ENCODE results near the gene NBPF6.
"Not testable (repeated sequence)": the region's sequence is repeated elsewhere in the genome, so short reads cannot be mapped to it uniquely, and the experiment has no call there.

The NBPF6 gene

GRCh38 chr1:108496856-108497255 is 46.7 kb downstream of the NBPF6 start:
- H3K9ac ChIP-seq (ENCODE audit: low read depth in 1 of 2, low read length in 2 of 2); H3K4me1 ChIP-seq (ENCODE audit: control insufficient read depth in 1 of 2, insufficient read depth in 2 of 2, low read length in 2 of 2); H3K36me3 ChIP-seq (ENCODE audit: control insufficient read depth in 1 of 2, insufficient read depth in 2 of 2, low read length in 2 of 2); H3K9me3 ChIP-seq (ENCODE audit: control insufficient read depth in 1 of 2, low read length in 2 of 2); H3K27me3 ChIP-seq (ENCODE audit: control insufficient read depth in 1 of 2, insufficient read depth in 2 of 2, low read length in 2 of 2); H3K4me3 ChIP-seq (ENCODE audit: low read depth in 1 of 2, low read length in 2 of 2); H3K27ac ChIP-seq (ENCODE audit: low read depth, low read length): not testable (repeated sequence)

- Histone ChIP-seq H3K27me3 (ENCODE audit: control insufficient read depth in 1 of 2, insufficient read depth in 2 of 2, low read length in 2 of 2) (peaks cover 0 to 5% of the 10 kb centered on the region in 2 donors), H3K9me3 (ENCODE audit: control insufficient read depth in 1 of 2, low read length in 2 of 2) (no peaks in the 10 kb centered on the region), H3K4me3 (ENCODE audit: low read depth in 1 of 2, low read length in 2 of 2) (no peak overlapping the region), H3K36me3 (ENCODE audit: control insufficient read depth in 1 of 2, insufficient read depth in 2 of 2, low read length in 2 of 2) (no peaks in the 10 kb centered on the region), H3K27ac (ENCODE audit: low read depth, low read length) (no peak overlapping the region), H3K9ac (ENCODE audit: low read depth in 1 of 2, low read length in 2 of 2) (no peak overlapping the region), H3K4me1 (ENCODE audit: control insufficient read depth in 1 of 2, insufficient read depth in 2 of 2, low read length in 2 of 2) (peaks cover 0 to 4% of the 10 kb centered on the region in 2 donors)
These were observed 52.0 kb downstream of the NBPF6 start for GRCh38 chr1:108502138-108502537.

- Histone ChIP-seq H3K9me3 (ENCODE audit: control insufficient read depth in 1 of 2, low read length in 2 of 2) (no peaks in the 10 kb centered on the region), H3K4me1 (ENCODE audit: control insufficient read depth in 1 of 2, insufficient read depth in 2 of 2, low read length in 2 of 2) (peaks cover 0 to 4% of the 10 kb centered on the region in 2 donors), H3K4me3 (ENCODE audit: low read depth in 1 of 2, low read length in 2 of 2) (no peak overlapping the region), H3K36me3 (ENCODE audit: control insufficient read depth in 1 of 2, insufficient read depth in 2 of 2, low read length in 2 of 2) (no peaks in the 10 kb centered on the region), H3K27ac (ENCODE audit: low read depth, low read length) (no peak overlapping the region), H3K27me3 (ENCODE audit: control insufficient read depth in 1 of 2, insufficient read depth in 2 of 2, low read length in 2 of 2) (peaks cover 0 to 5% of the 10 kb centered on the region in 2 donors), H3K9ac (ENCODE audit: low read depth in 1 of 2, low read length in 2 of 2) (no peak overlapping the region)
These were observed 52.5 kb downstream of the NBPF6 start for GRCh38 chr1:108502624-108503023.

GRCh38 chr1:108503062-108503733 is 53.1 kb downstream of the NBPF6 start:
- no peak overlapping the region for H3K27ac ChIP-seq (ENCODE audit: low read depth, low read length)
- peaks cover 0 to 5% of the 10 kb centered on the region in 2 donors for H3K27me3 ChIP-seq (ENCODE audit: control insufficient read depth in 1 of 2, insufficient read depth in 2 of 2, low read length in 2 of 2)
- no peak overlapping the region for H3K4me3 ChIP-seq (ENCODE audit: low read depth in 1 of 2, low read length in 2 of 2)
- no peaks in the 10 kb centered on the region for H3K36me3 ChIP-seq (ENCODE audit: control insufficient read depth in 1 of 2, insufficient read depth in 2 of 2, low read length in 2 of 2)
- H3K9me3 ChIP-seq (ENCODE audit: control insufficient read depth in 1 of 2, low read length in 2 of 2) = no peaks in the 10 kb centered on the region
- H3K9ac ChIP-seq (ENCODE audit: low read depth in 1 of 2, low read length in 2 of 2) = no peak overlapping the region
- peaks cover 0 to 4% of the 10 kb centered on the region in 2 donors for H3K4me1 ChIP-seq (ENCODE audit: control insufficient read depth in 1 of 2, insufficient read depth in 2 of 2, low read length in 2 of 2)

- H3K9ac ChIP-seq (ENCODE audit: low read depth in 1 of 2, low read length in 2 of 2) = no peak overlapping the region
- H3K9me3 ChIP-seq (ENCODE audit: control insufficient read depth in 1 of 2, low read length in 2 of 2) = no peaks in the 10 kb centered on the region
- peaks cover 0 to 5% of the 10 kb centered on the region in 2 donors for H3K27me3 ChIP-seq (ENCODE audit: control insufficient read depth in 1 of 2, insufficient read depth in 2 of 2, low read length in 2 of 2)
- no peak overlapping the region for H3K27ac ChIP-seq (ENCODE audit: low read depth, low read length)
- H3K4me3 ChIP-seq (ENCODE audit: low read depth in 1 of 2, low read length in 2 of 2) = no peak overlapping the region
- no peaks in the 10 kb centered on the region for H3K36me3 ChIP-seq (ENCODE audit: control insufficient read depth in 1 of 2, insufficient read depth in 2 of 2, low read length in 2 of 2)
- H3K4me1 ChIP-seq (ENCODE audit: control insufficient read depth in 1 of 2, insufficient read depth in 2 of 2, low read length in 2 of 2) = peaks cover 0 to 4% of the 10 kb centered on the region in 2 donors
These were observed 54.3 kb downstream of the NBPF6 start for GRCh38 chr1:108504447-108504846.

- no peak overlapping the region for H3K27ac ChIP-seq (ENCODE audit: low read depth, low read length)
- H3K9ac ChIP-seq (ENCODE audit: low read depth in 1 of 2, low read length in 2 of 2) = no peak overlapping the region
- no peaks in the 10 kb centered on the region for H3K9me3 ChIP-seq (ENCODE audit: control insufficient read depth in 1 of 2, low read length in 2 of 2)
These were observed 55.6 kb downstream of the NBPF6 start for GRCh38 chr1:108505763-108506070.

GRCh38 chr1:108511764-108512163 is 61.6 kb downstream of the NBPF6 start:
- no peak overlapping the region for H3K27ac ChIP-seq (ENCODE audit: low read depth, low read length)
- no peak overlapping the region for H3K4me3 ChIP-seq (ENCODE audit: low read depth in 1 of 2, low read length in 2 of 2)

More at GRCh38 chr1:108505763-108506070, 55.6 kb downstream of the NBPF6 start:
- peaks cover 0 to 5% of the 10 kb centered on the region in 2 donors for H3K27me3 ChIP-seq (ENCODE audit: control insufficient read depth in 1 of 2, insufficient read depth in 2 of 2, low read length in 2 of 2)
- H3K4me3 ChIP-seq (ENCODE audit: low read depth in 1 of 2, low read length in 2 of 2) = no peak overlapping the region
- peaks cover 0 to 4% of the 10 kb centered on the region in 2 donors for H3K4me1 ChIP-seq (ENCODE audit: control insufficient read depth in 1 of 2, insufficient read depth in 2 of 2, low read length in 2 of 2)
- no peaks in the 10 kb centered on the region for H3K36me3 ChIP-seq (ENCODE audit: control insufficient read depth in 1 of 2, insufficient read depth in 2 of 2, low read length in 2 of 2)

GRCh38 chr1:108512239-108513043 is 62.3 kb downstream of the NBPF6 start:
- Histone ChIP-seq H3K27me3 (ENCODE audit: control insufficient read depth in 1 of 2, insufficient read depth in 2 of 2, low read length in 2 of 2) (no peaks in the 10 kb centered on the region), H3K9ac (ENCODE audit: low read depth in 1 of 2, low read length in 2 of 2) (no peak overlapping the region)

More at GRCh38 chr1:108511764-108512163, 61.6 kb downstream of the NBPF6 start:
- H3K27me3 ChIP-seq (ENCODE audit: control insufficient read depth in 1 of 2, insufficient read depth in 2 of 2, low read length in 2 of 2) = no peaks in the 10 kb centered on the region
- no peaks in the 10 kb centered on the region for H3K4me1 ChIP-seq (ENCODE audit: control insufficient read depth in 1 of 2, insufficient read depth in 2 of 2, low read length in 2 of 2)
- H3K9me3 ChIP-seq (ENCODE audit: control insufficient read depth in 1 of 2, low read length in 2 of 2) = no peaks in the 10 kb centered on the region
- H3K36me3 ChIP-seq (ENCODE audit: control insufficient read depth in 1 of 2, insufficient read depth in 2 of 2, low read length in 2 of 2) = no peaks in the 10 kb centered on the region
- no peak overlapping the region for H3K9ac ChIP-seq (ENCODE audit: low read depth in 1 of 2, low read length in 2 of 2)

GRCh38 chr1:108513044-108513415 is 62.9 kb downstream of the NBPF6 start:
- Histone ChIP-seq H3K9ac (ENCODE audit: low read depth in 1 of 2, low read length in 2 of 2) (no peak overlapping the region), H3K4me1 (ENCODE audit: control insufficient read depth in 1 of 2, insufficient read depth in 2 of 2, low read length in 2 of 2) (no peaks in the 10 kb centered on the region), H3K27me3 (ENCODE audit: control insufficient read depth in 1 of 2, insufficient read depth in 2 of 2, low read length in 2 of 2) (no peaks in the 10 kb centered on the region), H3K36me3 (ENCODE audit: control insufficient read depth in 1 of 2, insufficient read depth in 2 of 2, low read length in 2 of 2) (no peaks in the 10 kb centered on the region), H3K27ac (ENCODE audit: low read depth, low read length) (no peak overlapping the region), H3K4me3 (ENCODE audit: low read depth in 1 of 2, low read length in 2 of 2) (no peak overlapping the region), H3K9me3 (ENCODE audit: control insufficient read depth in 1 of 2, low read length in 2 of 2) (no peaks in the 10 kb centered on the region)

More at GRCh38 chr1:108512239-108513043, 62.3 kb downstream of the NBPF6 start:
- Histone ChIP-seq H3K4me3 (ENCODE audit: low read depth in 1 of 2, low read length in 2 of 2) (no peak overlapping the region), H3K4me1 (ENCODE audit: control insufficient read depth in 1 of 2, insufficient read depth in 2 of 2, low read length in 2 of 2) (no peaks in the 10 kb centered on the region), H3K36me3 (ENCODE audit: control insufficient read depth in 1 of 2, insufficient read depth in 2 of 2, low read length in 2 of 2) (no peaks in the 10 kb centered on the region), H3K9me3 (ENCODE audit: control insufficient read depth in 1 of 2, low read length in 2 of 2) (no peaks in the 10 kb centered on the region), H3K27ac (ENCODE audit: low read depth, low read length) (no peak overlapping the region)

GRCh38 chr1:108513914-108514313 is 63.8 kb downstream of the NBPF6 start:
- H3K9me3 ChIP-seq (ENCODE audit: control insufficient read depth in 1 of 2, low read length in 2 of 2); H3K36me3 ChIP-seq (ENCODE audit: control insufficient read depth in 1 of 2, insufficient read depth in 2 of 2, low read length in 2 of 2); H3K9ac ChIP-seq (ENCODE audit: low read depth in 1 of 2, low read length in 2 of 2); H3K27me3 ChIP-seq (ENCODE audit: control insufficient read depth in 1 of 2, insufficient read depth in 2 of 2, low read length in 2 of 2); H3K27ac ChIP-seq (ENCODE audit: low read depth, low read length); H3K4me3 ChIP-seq (ENCODE audit: low read depth in 1 of 2, low read length in 2 of 2); H3K4me1 ChIP-seq (ENCODE audit: control insufficient read depth in 1 of 2, insufficient read depth in 2 of 2, low read length in 2 of 2): not testable (repeated sequence)
